Skeletal muscle tissue (tissue), 1 donor: ENCODE results near the gene CDH26. TPM values are rescaled to one million over a fixed set of nuclear protein-coding genes. Genes with fewer than 3 reads are reported as not detected.

Experiments used
- total RNA-seq: library from RNA; depleted of rRNA; stranded (reverse); fragments of >200 nt; gene quantifications from one replicate; pipeline ENCODE4 v1.2.3, GENCODE V29; 2014

CDH26 gene
- total RNA-seq, 1 donor from 2014 or later = 0.52 TPM

Other genes starting within 250 kb of the CDH26 start
- gene SYCP2, start 24.8 kb upstream of the CDH26 start, total RNA-seq = 3.7 TPM
- gene PPP1R3D, start 18.1 kb upstream of the CDH26 start, total RNA-seq = 6.8 TPM
- gene FAM217B, start 18.0 kb upstream of the CDH26 start, total RNA-seq = 7.3 TPM